Esophagus muscularis mucosa (tissue), 4 donors: ENCODE data around the gene BPIFB4.

Experiments used
- CTCF ChIP-seq, 3 experiments: fragments of 200-600 bp in 2 of 3; fragments of 450-650 bp in 1 of 3; sonication (generic) in 2 of 3; IDR thresholded peaks; one replicate each; pipeline ENCODE4 v1.5.1; 2017 to 2019; ENCODE audit warnings: antibody characterized with exemption in 3 of 3, mild to moderate bottlenecking in 2 of 3, moderate library complexity in 1 of 3
- EP300 ChIP-seq: sonication (generic); formaldehyde crosslinking; IDR thresholded peaks from one replicate; pipeline ENCODE4 v1.6.1; 2017; ENCODE audit warnings: antibody characterized with exemption
- POLR2A ChIP-seq: fragments of 450-650 bp; IDR thresholded peaks from one replicate; pipeline ENCODE4 v1.6.1; 2017; ENCODE audit warnings: antibody characterized with exemption, moderate library complexity, mild to moderate bottlenecking, low read depth
- POLR2AphosphoS5 ChIP-seq, 2 donors: sonication (generic); formaldehyde crosslinking; IDR thresholded peaks; one replicate each; pipeline ENCODE4 v1.6.1; 2017; ENCODE audit warnings: antibody characterized with exemption in 2 of 2

GRCh38 chr20:33042430-33042829, 37.0 kb upstream of the BPIFB4 start:
- no peak for TF ChIP-seq CTCF (IDR thresholded peaks at IDR 0.05)
- no peak for TF ChIP-seq POLR2AphosphoS5 (IDR thresholded peaks at IDR 0.05)
- no peak for TF ChIP-seq POLR2A
- no peak for TF ChIP-seq EP300
